Skin of body (tissue), 2 donors: ENCODE results near the gene CCDC68. TPM values are rescaled to one million over a fixed set of nuclear protein-coding genes. Genes with fewer than 3 reads are reported as not detected.
"Not testable (repeated sequence)": the region's sequence is repeated elsewhere in the genome, so short reads cannot be mapped to it uniquely, and the experiment has no call there.

Source experiments
- DNase-seq: peaks from one replicate; lab custom pipeline; 2025; lab: John Stamatoyannopoulos, UW
- total RNA-seq: library from RNA; depleted of rRNA; stranded (reverse); fragments of >200 nt; gene quantifications from one replicate; pipeline ENCODE4 v1.2.3, GENCODE V29; 2014

CCDC68 gene, protein sequence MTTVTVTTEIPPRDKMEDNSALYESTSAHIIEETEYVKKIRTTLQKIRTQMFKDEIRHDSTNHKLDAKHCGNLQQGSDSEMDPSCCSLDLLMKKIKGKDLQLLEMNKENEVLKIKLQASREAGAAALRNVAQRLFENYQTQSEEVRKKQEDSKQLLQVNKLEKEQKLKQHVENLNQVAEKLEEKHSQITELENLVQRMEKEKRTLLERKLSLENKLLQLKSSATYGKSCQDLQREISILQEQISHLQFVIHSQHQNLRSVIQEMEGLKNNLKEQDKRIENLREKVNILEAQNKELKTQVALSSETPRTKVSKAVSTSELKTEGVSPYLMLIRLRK
- 1.3 TPM for total RNA-seq

DNA sequence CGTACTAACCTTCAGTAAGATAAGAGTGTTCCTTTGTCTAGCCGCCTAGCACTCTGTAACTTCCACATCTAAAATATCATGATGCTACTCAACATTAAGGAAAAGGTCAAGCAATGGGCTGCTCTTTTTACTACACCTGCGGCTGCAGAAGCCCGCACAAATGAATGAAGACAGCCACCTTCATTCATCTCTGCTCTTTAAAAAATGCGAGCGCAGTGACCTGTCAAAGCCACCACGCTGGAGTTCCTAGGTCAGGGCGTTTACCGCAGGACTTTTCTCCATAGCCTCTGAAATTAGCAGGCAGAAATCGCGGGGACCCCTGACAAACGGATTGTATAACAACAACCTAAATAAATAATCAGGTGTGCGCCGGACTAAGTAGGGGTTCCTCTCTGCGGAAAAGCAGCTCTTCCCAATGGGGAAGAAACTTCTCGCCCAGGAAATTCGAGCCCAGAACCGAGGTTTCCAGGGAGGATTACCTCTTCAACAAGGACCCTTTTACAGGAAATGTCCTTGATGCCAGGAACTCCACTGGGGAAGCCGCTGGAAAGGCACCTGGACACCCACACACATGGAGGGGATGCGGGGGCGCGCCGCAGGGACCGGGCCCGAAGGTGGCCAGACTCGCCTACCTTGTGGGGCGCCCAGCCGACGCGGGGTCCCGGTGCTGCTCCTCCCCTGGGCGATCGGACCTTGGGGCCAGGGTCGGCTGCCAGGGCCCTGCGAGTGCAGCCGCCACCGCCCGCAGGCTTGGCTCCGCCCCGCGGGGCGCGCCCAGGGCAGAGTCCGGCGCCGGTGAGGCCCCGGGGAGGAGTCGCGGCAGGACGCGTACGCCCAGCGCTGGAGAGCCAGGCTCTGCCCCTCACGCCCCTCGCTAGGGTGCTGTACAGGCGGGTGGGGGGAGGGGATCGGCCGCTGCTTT is at the start of gene CCDC68:
CCDC68 (minus strand) TSS at position 758 of the 922 bp plus-strand sequence. CDS start 16,670 bp downstream, outside the sequence.
- no peak for DNase-seq

- DNase-seq: peak; percentile 40
Observed at GRCh38 chr18:55007602-55008001, 48.3 kb upstream of the CCDC68 start.

DNA sequence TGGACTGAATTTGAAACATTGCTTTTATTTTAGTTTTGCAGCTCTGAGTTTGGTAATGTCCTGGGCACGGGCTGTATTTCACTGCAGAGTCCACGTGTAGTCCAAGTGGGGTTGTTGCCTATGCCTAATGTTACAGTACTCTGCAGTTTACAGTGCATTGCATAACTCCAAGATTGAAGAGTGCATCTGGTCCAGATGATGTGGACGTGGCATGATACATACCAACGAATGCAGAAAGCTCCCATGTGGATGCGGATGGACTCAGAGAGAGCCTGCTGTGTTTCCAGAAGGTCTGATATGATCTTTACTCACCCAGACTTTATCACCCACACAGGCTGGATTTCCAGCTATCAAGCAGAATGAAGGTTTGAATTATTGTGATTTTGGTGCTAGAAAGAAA is 44.4 kb upstream of the CCDC68 start:
- peak; percentile 9 for DNase-seq

- no peak for DNase-seq
Observed at GRCh38 chr18:55002261-55002660, 43.0 kb upstream of the CCDC68 start.

- no peak for DNase-seq
Observed at GRCh38 chr18:55001394-55002024, 42.2 kb upstream of the CCDC68 start.

- DNase-seq: no peak
Observed at GRCh38 chr18:55000529-55000928, 41.3 kb upstream of the CCDC68 start.

DNA sequence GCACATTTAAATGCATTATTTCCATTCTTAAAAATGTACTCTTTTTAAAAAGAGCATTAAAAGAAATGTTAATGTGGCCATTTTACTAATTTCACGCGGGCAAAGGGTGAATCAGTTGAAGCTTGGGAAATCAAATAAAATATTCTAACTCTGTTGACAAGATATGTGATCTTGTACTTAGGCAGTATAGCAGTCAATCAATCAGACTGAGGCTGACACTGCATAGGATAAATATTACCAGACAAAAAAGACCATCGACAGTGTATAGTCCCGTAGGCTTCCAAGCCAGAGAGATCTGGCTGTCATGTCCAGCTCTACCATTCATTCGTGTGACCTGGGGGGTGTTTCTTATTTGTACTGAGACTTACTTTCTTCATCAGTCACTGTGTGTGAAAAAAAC is 39.8 kb upstream of the CCDC68 start:
- DNase-seq: no peak

- DNase-seq: no peak
Observed at GRCh38 chr18:54995421-54996143, 36.3 kb upstream of the CCDC68 start.

- no peak for DNase-seq
Observed at GRCh38 chr18:54991981-54992380, 32.7 kb upstream of the CCDC68 start.

- no peak for DNase-seq
Observed at GRCh38 chr18:54984908-54985307, 25.6 kb upstream of the CCDC68 start.

- DNase-seq: no peak
Observed at GRCh38 chr18:54983791-54984190, 24.5 kb upstream of the CCDC68 start.

- peak; percentile 60 for DNase-seq
Observed at GRCh38 chr18:54983041-54983686, 23.9 kb upstream of the CCDC68 start.

- DNase-seq: no peak
Observed at GRCh38 chr18:54981076-54981475, 21.8 kb upstream of the CCDC68 start.

DNA sequence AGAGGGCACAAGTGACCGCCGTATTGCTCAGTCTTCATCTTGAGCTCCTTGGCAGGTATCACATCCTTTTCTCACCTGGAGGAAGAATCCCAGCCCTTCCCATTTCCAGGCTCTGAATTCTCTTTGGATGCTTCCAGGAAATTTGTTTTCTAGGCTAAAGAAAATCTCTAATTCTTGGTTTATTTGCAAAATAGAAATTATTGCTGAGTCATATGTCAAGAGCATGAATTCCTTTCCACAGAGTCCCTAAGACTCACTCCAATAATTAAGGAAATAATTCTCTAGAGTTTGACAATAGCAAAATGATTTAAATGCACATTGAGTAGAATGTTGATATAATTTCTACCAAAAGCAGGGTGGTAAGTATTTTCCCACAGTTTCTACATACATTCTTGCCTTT is 16.3 kb upstream of the CCDC68 start:
- no peak for DNase-seq

DNA sequence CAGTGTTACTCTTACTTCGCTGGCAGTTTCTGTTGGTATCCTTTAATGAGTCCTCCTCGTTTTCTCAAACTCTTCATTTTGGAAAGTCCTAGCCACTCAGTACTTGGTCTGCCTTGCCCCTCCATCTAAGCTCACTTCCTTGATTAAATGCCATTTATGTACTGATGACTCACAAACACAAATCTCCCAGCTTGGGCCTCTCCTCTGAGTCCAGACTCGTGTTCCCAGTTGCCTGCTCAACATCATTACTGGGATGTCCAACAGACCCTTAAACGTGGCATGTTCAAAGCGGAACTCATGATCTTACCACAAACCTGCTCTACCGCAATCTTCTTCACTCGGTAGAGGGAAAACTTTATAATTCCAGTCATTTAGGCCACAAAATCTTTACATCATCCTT is 13.8 kb upstream of the CCDC68 start:
- DNase-seq: no peak

DNA sequence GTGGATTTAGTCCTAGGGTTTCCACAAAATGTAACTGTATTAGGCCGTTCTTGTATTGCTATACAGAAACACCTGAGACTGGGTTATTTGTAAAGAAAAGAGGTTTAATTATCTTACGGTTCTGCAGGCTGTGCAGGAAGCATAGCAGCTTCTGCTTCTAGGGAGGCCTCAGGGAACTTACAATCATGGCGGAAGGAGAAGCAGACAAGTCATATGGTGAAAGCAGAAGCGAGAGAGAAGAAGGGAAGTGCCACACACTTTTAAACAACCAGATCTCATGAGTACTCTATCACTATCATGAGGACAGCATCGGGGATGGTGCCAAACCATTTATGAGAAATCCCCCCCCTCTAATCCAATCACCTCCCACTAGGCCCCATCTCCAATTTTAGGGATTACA is 9.5 kb upstream of the CCDC68 start:
- no peak for DNase-seq

DNA sequence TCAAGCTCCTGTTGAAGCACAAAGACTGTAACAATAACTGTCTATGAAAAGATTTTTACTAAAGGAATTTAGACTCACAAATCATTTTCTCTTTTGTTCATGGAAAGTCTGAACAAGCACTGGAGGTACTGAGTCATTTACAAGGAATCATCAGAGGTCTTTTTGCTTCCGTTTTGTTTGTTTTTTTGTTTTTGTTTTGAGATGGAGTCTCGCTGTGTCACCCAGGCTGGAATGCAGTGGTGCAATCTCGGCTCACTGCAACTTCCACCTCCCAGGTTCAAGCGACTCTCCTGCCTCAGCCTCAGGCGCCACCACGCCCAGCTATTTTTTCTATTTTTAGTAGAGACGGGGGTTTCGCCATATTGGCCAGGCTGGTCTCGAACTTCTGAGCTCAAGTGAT is 9.0 kb upstream of the CCDC68 start:
- not testable (repeated sequence) for DNase-seq

GRCh38 chr18:54967786-54968185 is 8.5 kb upstream of the CCDC68 start:
- no peak for DNase-seq

GRCh38 chr18:54964741-54965140 is 5.5 kb upstream of the CCDC68 start:
- no peak for DNase-seq

- no peak for DNase-seq
Observed at GRCh38 chr18:54962919-54963645, 3.8 kb upstream of the CCDC68 start.
